CD4-positive, alpha-beta T cell treated with Interleukin-4 for 1 hour (primary cell): ENCODE data around the gene FOXI2.

Experiments used
- DNase-seq, 2 donors: peaks; one replicate each; pipeline ENCODE4 v3.0.0-alpha.2; 2020 to 2022

Gene FOXI2

DNA sequence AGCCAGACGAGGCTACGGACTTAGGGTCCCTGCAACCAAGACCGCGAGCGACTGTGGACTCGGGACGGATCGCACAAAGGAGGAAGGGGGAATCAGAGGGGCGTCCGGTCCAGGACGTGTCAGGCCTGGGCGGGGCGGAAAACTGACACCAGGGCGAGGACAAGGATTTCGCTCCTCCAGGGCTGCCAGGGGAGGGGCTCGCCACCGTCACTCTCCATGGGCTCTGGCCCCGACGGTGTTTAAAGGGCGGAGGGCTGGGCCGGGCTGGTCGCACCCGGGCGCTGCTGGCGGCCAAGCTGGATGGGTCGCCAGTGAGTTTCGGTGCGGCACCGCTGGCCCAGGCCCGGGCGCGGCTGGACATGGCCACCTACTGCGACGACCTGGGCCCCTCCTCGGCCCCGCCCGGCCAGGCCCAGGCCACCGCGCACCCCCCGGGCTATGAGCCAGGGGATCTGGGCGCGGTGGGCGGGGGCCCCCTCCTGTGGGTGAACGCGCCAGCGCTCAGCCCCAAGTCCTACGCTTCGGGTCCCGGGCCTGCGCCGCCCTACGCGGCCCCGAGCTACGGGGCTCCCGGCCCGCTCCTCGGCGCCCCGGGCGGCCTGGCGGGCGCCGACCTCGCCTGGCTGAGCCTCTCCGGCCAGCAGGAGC, at the start of gene FOXI2:
FOXI2 (plus strand) TSS at position 271 of the 648 bp plus-strand sequence; CDS start at position 360, 89 bp downstream.
- no peak for DNase-seq

DNA sequence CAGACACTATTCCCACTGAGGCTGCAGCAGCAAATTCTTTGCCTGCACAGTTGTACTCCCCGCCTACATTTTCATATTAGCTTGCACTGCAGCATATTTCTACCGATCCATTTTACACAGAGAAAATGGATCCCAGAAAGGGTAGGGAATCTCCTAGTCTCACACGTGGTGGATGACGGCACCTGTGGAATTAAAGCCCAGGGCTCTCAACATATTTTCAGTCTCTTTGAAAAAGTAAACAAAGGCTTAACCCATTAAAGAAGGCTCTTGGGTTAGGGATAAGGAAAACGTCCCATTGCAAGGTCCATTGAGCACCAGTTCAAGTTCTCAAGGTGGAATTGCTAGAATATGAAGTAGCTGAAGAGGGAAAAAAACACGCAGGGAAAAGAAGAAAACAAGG, 49.4 kb upstream of the FOXI2 start:
- DNase-seq, result no peak

GRCh38 chr10:127690176-127690835, 46.7 kb upstream of the FOXI2 start:
- no peak for DNase-seq

DNA sequence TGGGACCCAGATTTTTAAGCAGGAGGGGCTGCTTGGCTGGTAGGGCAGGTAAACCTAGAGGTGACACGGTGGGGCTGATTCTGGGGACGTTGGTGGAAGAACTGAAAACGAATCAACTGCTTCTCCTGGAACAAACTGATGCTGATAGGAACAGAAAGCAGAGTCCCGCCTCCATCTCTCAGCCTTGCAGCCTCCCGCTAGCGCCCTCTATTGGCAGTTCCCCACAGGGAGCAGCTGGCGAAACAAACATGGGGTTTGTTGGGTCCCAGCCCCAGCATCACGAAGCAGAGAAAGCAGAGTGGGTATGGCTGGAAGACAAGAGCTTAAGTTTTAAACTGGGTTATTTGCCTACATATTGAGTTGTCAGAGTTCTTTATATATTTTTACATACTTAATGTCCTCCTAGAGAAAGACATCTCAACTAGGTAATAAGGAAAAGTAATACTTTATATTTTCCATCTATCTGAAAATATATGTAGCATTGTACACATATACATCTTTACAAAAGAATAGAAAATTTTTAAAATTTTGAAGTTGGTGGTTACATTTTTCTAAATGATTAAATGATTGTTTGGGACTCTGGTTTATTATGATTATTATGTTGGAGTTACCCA, 42.3 kb upstream of the FOXI2 start:
- DNase-seq, result no peak

- DNase-seq, result no peak
Measured at GRCh38 chr10:127695431-127695830, 41.6 kb upstream of the FOXI2 start.

DNA sequence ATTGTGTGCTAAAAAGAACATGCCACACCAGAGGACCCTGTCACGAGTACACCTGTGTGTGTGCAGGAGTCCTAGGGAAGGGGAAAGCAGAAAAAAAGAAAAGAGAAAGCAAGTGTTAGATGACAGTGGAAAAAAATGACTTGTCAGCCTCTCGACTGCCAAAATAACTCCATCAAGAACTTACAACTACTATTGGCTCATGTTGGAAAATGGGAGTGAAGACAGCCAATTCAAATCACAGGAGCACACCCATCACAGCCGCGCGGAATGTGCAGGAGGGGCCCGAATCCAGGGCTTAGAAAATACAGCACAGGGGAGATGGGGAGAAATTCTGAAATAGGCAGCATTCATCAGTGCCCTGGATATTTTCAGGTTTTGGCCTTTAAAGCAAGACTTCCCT, 38.1 kb upstream of the FOXI2 start:
- DNase-seq, result no peak

GRCh38 chr10:127699311-127699710, 37.7 kb upstream of the FOXI2 start:
- no peak for DNase-seq

- DNase-seq, result no peak
Measured at GRCh38 chr10:127702271-127702670, 34.7 kb upstream of the FOXI2 start.

DNA sequence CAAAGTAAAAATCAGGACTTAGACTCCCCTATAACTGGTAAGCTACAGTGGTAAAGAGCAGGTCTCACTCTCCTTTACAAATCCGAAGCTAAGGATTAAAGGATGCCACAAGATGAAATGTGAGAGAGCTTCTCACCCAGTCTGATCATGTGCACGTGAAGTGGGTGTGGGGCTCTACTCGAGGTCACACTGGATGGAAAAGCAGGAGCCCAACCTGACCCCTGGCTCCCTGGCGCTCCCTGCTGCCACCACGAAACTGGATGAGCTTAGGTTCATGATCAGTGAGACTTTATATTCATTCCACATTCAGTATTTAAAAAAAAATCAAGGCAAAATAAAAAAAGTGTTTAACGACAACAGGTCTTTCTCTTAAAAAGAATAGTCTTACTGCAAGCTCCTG, 21.7 kb upstream of the FOXI2 start:
- no peak for DNase-seq

DNA sequence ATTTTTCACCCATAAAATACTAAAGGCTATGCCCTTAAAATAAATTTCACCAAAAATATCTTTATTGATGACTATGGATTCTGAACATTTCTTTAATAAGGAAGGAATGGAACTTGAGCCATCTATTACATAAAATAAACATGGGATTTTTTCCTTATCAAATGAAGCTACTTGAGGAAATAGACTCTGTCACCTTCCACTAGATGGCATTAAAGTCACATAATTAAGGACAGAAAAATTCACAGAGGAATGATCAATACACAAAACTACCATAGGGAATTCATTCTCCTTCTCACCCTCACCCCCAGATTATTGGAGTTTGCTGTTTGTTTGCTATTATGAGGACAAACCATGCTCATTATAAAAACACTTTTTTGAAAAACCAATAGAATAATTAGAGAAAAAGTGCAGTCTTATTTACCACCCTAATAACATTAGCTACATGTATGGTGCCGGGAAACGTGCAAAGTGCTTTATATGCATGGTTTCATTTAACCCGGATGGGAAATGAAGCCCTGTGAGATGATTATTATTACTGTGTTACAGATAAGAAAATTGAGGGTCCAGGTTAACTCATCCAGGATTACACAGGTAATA, 21.1 kb upstream of the FOXI2 start:
- no peak for DNase-seq

DNA sequence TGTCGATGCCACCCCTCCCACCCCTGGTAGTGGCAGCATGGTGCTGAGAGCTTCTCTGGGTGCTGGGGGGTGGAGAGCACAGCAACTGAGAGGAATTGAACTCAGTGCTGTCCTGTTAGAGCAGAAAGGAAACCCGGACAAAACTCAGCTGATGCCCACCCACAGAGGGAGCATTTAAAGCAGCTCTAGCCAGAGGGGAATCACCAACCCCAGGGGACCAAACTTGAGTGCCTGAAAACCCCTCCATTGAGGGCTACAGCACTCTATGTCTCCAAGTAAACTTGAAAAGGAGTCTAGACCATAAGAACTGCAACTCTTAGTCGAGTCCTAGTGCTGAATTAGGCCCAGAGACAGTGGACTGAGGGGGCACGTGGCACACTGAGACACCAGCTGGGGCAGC, 16.8 kb upstream of the FOXI2 start:
- no peak for DNase-seq

GRCh38 chr10:127720903-127721302, 16.1 kb upstream of the FOXI2 start:
- DNase-seq, result no peak

DNA sequence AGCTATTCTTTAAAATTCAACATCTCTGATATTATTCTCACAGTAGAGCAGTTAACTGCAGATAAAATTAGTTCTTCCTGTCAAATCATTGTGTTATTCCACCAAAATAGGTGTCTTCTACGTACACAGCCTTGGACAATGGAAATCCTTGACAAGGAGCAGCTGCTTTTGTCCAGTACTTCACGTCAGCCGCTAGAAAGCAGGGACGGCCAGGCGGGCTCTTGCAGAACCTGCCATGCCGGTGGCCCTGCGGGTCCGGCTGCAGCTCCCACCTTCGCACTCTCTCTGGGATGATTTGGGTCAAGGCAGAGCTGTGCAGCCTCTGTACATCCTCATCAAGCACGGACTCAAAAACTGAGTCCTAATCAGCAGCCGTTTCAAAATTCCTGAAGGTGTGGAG, 2.2 kb upstream of the FOXI2 start:
- DNase-seq, result no peak

DNA sequence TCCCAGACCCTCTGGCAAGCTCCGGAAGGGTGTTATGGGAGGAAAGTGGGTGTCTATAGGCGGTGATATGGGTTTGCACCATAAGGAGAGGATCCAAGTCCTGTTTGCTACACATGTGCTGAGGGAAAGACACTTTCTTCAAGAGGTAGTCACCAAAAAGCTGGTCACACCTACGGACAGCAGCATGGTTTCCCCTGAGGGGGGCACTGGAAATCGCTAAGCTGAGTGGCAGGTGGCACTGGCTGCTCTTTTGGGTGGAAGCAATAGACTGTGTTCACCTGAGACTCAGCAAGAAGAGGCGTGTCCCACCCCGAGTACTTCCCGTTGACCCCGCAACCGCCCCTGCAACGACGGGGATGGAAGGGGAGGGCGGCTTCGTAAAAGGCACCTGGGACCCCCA, 1.8 kb upstream of the FOXI2 start:
- no peak for DNase-seq

- DNase-seq, result no peak
Measured at GRCh38 chr10:127735723-127736221, 1.2 kb upstream of the FOXI2 start.

DNA sequence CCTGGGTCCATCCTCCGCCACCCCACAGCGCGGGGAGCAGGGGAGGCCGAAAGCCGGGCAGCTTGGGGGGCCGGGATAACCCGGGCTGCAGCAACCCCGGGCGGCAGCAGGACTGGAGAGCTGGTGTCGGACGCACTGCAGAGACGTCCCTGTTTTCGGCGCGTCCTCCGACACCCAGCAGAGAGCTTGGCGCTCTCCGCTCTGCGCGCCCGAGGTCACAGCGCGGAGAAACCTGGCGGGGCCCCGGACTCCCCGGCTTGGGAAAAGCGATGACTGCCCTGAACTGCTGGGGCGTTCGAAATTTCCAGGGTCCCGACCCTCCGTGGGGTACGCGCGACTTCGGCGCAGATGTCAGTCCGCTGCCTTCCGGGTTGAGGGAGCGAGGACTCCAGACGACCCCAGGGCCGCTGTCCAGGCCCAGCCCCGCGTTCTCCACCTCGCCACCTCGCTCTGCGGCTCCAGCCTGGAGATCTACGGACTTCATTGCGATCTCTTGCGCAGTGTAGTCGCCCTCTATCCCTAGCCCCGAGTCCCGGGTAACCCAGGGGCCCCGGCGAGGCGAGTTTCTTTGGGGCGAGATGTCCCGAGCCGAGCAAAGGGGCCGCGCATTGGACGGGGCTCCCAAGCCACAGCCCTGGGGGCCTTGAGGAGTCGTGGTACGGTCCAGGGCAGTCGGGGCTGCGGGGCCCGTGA, 617 bp upstream of the FOXI2 start:
- DNase-seq, result no peak

- DNase-seq, result no peak
Measured at GRCh38 chr10:127737563-127738511, 852 bp downstream of the FOXI2 start.

DNA sequence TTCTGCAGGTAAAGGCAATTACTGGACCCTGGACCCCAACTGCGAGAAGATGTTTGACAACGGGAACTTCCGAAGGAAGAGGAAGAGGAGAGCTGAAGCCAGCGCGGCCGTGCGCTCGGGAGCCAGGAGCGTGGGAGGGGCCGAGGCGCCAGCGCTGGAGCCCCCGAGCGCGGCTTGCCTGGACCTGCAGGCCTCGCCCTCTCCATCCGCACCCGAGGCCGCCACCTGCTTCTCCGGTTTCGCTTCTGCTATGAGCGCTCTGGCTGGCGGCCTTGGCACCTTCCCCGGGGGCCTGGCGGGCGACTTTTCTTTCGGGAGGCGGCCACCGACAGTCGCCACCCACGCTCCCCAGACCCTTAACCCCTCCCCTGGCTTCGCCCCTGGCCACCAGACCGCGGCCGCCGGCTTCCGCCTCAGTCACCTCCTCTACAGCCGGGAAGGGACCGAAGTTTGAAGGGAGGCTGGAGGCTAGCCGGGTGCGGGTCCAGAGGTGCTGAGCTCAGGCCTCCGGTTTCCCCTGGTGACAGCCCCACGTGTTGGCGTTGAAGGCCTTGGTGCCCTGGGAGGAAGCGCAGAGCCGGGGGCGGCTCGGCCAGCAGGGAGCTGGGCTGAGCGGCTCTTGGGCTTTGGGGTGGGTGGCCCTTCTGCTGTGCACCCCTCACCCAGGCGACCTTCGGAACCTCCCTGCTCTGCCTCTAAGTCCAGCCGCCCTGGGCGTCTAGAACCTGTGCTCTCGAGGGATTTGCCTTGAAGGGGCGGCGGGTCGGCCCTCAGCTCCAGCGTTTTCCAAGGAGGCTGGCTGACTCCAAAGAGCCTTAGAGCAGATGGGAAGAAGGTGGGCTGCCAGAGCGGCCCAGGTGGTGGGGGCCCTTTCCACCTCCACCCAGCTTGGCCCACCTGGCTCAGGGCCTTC, 1.8 kb downstream of the FOXI2 start:
- DNase-seq, result no peak

GRCh38 chr10:127739908-127740307, 2.9 kb downstream of the FOXI2 start:
- DNase-seq, result no peak

DNA sequence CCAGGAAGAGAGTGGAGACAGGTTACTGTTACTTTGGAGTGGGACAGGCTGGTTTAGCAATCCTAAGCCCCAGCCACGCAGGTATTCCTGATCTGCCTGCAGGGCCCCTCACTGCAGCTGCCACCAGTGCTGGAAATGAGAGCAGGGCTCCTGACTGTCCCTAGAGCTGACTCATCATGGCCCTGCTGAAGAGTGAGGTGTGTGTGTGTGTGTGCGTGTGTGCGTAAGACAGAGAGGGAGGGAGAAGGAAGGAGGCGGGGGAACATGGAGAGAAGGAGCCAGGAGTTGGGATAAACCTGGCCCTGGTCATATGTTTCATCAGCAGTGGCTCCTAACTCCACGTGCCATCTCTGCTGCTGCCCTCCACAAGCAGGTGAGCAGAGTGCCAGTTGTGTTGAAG, 3.6 kb downstream of the FOXI2 start:
- DNase-seq, result no peak

GRCh38 chr10:127743205-127743604, 6.2 kb downstream of the FOXI2 start:
- no peak for DNase-seq
